ENCODE results near the gene FOXC2.

Gene FOXC2

DNA sequence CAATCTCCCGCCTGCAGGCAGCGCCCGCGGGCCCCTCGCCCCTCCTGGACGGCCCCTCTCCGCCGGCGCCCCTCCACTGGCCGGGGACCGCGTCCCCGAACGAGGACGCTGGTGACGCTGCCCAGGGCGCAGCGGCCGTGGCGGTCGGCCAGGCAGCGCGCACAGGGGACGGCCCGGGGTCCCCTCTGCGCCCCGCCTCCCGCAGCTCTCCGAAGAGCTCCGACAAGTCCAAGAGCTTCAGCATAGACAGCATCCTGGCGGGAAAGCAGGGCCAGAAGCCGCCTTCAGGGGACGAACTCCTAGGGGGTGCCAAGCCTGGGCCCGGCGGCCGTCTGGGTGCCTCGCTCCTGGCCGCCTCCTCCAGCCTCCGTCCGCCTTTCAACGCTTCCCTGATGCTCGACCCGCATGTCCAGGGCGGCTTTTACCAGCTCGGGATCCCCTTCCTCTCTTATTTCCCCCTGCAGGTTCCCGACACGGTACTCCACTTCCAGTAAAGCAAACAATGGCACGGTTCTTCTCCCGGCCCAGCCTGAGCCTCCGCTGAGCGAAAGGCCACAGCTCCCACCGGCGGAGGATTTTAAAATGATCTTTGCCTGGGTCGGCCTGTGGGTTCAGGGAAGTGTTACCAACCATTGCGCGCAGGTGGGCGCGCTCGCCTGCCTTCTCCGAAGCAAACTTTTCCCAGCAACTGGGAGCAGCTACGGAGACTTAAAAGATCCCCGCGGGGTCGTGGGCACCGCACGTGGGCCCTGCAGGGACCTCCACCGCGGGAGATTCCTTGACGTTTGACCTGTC lies 12.8 kb downstream of the FOXC2 start:
- TF ChIP-seq, protein P1, sequence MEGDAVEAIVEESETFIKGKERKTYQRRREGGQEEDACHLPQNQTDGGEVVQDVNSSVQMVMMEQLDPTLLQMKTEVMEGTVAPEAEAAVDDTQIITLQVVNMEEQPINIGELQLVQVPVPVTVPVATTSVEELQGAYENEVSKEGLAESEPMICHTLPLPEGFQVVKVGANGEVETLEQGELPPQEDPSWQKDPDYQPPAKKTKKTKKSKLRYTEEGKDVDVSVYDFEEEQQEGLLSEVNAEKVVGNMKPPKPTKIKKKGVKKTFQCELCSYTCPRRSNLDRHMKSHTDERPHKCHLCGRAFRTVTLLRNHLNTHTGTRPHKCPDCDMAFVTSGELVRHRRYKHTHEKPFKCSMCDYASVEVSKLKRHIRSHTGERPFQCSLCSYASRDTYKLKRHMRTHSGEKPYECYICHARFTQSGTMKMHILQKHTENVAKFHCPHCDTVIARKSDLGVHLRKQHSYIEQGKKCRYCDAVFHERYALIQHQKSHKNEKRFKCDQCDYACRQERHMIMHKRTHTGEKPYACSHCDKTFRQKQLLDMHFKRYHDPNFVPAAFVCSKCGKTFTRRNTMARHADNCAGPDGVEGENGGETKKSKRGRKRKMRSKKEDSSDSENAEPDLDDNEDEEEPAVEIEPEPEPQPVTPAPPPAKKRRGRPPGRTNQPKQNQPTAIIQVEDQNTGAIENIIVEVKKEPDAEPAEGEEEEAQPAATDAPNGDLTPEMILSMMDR (IDR thresholded peaks at IDR 0.05; ENCODE audit: control insufficient read depth, insufficient read depth, low read depth, low read length, missing control alignments) = no peak
- H3K4me3 ChIP-seq (ENCODE audit: control insufficient read depth, low read depth, low read length) = peak overlapping the region; percentile 32
- no peak for DNase-seq (ENCODE audit: low read depth)

DNA sequence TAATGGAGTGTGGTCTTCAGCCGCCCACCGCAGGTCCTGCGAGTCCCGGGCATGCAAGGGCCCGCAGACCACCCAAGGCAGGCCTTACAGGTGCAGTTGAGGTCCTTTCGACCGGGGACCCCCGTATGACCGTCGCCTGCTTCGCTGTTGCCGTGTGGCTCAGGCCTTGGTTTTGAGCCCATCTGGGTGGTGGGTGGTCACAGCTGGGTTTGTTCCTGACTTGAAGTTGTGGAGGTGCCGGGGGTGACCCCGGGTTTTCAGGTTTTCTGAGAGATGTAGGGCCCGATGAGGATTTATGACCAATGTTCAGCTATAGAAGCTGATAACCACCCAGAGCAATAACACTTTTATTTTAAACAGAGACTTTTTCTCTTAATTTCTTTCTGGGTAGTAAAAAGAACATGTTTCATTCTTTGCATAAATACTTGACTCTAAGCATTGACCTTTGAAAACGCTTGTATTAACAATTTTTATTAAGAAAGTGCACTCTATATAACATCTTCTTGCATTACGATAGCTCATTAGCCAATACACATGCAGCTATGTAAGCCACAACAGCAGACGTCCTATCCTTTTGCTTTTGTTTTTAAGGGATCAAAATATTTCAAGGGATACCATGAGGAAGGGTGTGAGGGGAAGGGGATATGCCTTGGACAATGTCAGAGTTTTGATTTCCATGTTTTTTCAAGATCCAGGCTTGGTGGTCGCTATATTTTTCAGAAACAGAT lies 13.6 kb downstream of the FOXC2 start:
- TF ChIP-seq, protein P1 (IDR thresholded peaks at IDR 0.05; ENCODE audit: control insufficient read depth, insufficient read depth, low read depth, low read length, missing control alignments) = no peak

DNA sequence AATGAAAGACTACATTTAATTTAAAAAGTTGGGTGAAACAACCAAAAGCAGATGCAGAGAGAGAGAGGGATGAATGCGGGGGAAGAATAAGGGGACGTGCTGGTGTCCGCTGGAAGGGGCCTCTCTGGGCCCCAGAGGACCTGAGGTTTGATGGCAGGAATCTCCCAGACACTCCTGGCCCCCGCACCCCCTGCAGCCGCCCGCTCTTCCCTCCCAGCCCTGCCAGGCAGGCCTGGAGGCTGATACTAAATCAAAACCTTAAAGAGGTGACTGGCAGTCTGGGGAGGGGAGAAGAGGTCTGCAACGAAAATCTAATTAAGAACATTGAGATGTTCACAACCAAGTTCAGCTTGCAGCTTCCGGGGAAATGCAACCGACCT lies 14.2 kb downstream of the FOXC2 start:
- DNase-seq (ENCODE audit: low read depth) = no peak
- TF ChIP-seq, protein P1 (IDR thresholded peaks at IDR 0.05; ENCODE audit: control insufficient read depth, insufficient read depth, low read depth, low read length, missing control alignments) = no peak
- no peak overlapping the region for H3K4me3 ChIP-seq (ENCODE audit: control insufficient read depth, low read depth, low read length)

More for the DNA sequence above, 13.6 kb downstream of the FOXC2 start:
- H3K4me3 ChIP-seq (ENCODE audit: control insufficient read depth, low read depth, low read length) = peak overlapping the region; percentile 32
- DNase-seq (ENCODE audit: low read depth) = no peak

DNA sequence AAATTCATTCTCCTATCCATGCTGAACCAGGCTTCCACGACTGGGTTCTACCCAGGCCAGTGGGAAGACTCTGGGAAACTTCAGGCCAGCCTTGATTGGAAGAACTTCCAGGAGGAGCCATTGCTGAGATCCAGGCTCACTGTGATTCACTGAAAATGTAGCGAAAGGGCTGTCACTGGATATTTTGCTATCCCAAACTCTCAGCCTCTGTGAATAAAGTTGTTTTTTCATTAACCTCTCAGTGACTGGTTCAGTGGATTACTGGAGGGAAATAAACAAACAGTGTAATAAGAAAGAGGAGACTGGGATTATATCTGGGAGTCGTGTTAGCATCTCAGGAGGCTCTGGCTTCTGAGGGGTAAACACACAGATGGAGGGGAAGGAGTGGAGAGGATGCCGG lies 14.8 kb downstream of the FOXC2 start:
- no peak overlapping the region for H3K4me3 ChIP-seq (ENCODE audit: control insufficient read depth, low read depth, low read length)
- DNase-seq (ENCODE audit: low read depth) = no peak
- TF ChIP-seq, protein P1 (IDR thresholded peaks at IDR 0.05; ENCODE audit: control insufficient read depth, insufficient read depth, low read depth, low read length, missing control alignments) = no peak

DNA sequence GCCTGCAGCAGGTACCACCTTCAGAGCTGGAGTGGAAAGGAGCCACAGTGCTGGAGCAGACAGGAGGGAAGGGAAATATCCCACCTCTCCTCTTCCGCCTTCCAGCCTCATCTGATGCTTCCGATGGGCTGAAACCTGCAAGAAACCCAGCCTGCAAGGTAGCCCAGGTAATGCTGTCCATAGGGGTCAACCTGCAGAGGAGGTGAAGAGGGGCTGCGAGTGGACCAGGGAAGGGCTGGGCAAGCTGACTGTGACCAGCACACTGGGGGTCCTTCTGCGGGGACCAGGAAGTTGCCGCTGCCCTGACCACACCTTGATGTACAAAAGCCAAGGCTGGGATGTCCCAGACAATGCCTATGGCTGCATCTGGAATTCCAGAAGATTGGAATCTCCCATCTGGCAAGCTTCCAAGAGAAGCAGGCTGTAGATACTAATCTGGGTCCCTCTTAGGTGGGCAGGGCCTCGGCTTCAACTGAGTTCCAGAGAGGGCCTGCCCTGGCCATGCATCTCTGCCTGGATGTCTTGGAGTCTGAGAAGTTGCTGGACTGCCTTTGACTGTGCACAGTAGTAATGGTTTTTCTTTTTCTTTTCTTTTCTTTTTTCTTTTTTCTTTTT lies 17.5 kb downstream of the FOXC2 start:
- no peak overlapping the region for H3K4me3 ChIP-seq (ENCODE audit: control insufficient read depth, low read depth, low read length)
- TF ChIP-seq, protein P1 (IDR thresholded peaks at IDR 0.05; ENCODE audit: control insufficient read depth, insufficient read depth, low read depth, low read length, missing control alignments) = no peak
- DNase-seq (ENCODE audit: low read depth) = no peak

DNA sequence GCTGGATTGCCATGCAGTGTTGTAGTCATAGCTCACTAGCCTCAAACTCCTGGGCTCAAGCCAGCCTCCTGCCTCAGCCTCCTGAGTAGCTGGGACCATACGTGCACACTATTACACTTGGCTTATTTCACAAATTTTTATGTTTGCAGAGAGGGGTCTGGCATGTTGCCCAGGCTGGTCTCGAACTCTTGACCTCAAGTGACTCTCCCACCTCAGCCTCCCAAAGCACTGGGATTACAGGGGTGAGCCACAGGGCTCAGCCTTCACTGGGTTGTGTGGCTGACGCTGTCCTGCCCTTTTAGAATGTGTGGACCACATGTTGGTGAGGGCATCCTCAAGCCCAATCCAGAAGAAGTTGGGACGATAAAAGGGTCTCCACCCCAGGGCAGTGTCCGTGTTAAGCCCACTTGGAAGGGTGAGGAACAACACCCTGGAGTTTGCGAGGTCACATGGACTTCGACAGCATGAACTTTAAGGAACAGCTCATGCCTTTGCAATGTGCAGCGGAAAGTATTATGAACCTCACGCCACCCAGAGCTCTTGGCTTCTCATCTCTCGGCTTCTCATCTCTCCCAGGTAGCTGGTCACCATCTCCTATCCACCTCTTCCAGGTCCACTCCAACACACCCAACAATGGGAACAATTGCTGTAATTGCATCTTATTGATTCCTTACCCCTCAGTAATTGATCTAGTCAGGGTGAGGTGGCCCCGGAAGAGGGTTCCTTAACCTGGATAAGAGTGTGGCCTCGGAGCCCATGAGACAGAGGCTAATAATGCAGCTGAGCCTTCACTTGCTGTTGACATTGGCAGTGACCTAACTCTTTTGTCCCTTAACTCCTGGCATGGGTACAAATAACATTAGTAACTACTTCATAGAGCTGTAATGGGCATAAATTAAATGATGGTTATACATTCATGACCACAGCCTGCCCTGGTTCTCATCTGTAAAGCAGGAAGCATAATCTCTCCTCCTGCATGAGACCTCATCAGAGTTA lies 18.4 kb downstream of the FOXC2 start:
- no peak for DNase-seq (ENCODE audit: low read depth)
- TF ChIP-seq, protein P1 (IDR thresholded peaks at IDR 0.05; ENCODE audit: control insufficient read depth, insufficient read depth, low read depth, low read length, missing control alignments) = no peak
- H3K4me3 ChIP-seq (ENCODE audit: control insufficient read depth, low read depth, low read length) = no peak overlapping the region
